ENCODE results near the gene PRAC2. TPM values are rescaled to one million over a fixed set of nuclear protein-coding genes. Genes with fewer than 3 reads are reported as not detected.

Gene PRAC2
- total and polyA plus RNA-seq, 11 donors = not detected

DNA sequence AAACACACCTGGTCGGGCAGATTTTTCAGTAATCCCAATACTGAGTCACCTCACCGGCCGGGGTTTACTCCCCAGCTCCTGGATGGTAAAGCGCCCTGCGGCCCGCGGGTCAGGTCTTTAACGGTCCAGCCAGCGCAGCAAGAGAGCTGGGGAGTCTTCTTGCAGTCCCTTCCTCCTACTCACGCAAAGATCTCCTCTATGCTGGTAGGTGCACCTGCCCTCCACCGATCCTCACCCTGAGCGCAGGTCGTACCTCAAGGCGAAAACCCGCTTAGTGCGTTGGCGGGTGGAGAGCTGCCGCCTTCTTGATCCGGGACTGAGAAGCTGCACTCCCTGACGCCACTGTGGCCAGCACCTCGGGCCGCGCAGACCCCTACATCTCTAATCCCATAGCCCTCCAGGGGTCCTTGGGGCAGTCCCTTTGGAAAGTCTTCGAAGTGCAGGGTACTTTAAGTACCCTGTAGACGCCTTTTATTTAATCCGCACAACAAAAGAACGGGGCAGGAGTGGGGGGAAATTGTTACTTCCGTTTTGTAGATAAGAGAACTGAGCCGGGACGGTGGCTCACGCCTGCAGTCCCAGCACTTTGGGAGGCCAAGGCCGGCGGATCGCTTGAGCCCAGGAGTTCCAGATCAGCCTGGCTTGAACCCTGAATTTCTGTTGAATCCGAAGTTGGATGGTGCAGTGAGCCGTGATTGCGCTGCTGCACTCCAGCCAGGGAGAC, 16.0 kb downstream of the PRAC2 start:
- Histone ChIP-seq H3K4me3 (no peak overlapping the region), H3K36me3 (no peaks in the 10 kb centered on the region), H3K27me3 (peaks cover 57 to 100% (median 94%) of the 10 kb centered on the region in 9 donors), H3K27ac (no peak overlapping the region), H3K9me3 (no peaks in the 10 kb centered on the region), H3K4me1 (no peaks in the 10 kb centered on the region)
- 2 to 4% (median 3%) methylated on average over 32 to 37 of the region's 37 CpGs for WGBS, 4 donors
- DNase-seq (no peak), ATAC-seq (no peak)
- intact Hi-C loops (cut with DNase I) = loop anchor here in 1 of 10 donors (10.0 kb wide), 1 partner anchor 256 kb away; the partner anchor contains the start of gene IGF2BP1
- TF ChIP-seq POLR2A (IDR thresholded peaks at IDR 0.05) = no peak
- TF ChIP-seq, protein P1, sequence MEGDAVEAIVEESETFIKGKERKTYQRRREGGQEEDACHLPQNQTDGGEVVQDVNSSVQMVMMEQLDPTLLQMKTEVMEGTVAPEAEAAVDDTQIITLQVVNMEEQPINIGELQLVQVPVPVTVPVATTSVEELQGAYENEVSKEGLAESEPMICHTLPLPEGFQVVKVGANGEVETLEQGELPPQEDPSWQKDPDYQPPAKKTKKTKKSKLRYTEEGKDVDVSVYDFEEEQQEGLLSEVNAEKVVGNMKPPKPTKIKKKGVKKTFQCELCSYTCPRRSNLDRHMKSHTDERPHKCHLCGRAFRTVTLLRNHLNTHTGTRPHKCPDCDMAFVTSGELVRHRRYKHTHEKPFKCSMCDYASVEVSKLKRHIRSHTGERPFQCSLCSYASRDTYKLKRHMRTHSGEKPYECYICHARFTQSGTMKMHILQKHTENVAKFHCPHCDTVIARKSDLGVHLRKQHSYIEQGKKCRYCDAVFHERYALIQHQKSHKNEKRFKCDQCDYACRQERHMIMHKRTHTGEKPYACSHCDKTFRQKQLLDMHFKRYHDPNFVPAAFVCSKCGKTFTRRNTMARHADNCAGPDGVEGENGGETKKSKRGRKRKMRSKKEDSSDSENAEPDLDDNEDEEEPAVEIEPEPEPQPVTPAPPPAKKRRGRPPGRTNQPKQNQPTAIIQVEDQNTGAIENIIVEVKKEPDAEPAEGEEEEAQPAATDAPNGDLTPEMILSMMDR (IDR thresholded peaks at IDR 0.05) = no peak

DNA sequence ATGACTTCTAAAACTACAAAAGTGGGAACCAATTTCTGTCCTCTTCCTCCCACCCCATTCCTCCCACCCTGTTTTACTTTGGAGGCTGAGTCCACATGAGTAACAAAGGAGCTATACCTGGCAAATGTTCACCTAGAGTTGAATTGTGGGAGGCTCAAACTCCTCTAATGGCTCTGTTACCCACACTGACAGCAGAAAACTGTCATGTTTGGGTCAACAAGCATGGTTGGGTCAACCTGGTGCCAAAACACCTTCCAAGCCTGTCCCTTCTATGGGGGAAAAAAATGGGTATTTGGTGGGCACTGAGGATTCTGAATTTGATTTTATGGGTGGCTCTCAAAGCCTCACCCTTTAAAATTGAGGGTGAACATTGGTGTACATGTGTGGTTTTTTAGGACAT, 17.6 kb downstream of the PRAC2 start:
- Histone ChIP-seq H3K4me3 (no peak overlapping the region), H3K4me1 (no peaks in the 10 kb centered on the region), H3K27me3 (peaks cover 56 to 100% (median 95%) of the 10 kb centered on the region in 9 donors), H3K36me3 (no peaks in the 10 kb centered on the region), H3K9me3 (no peaks in the 10 kb centered on the region), H3K27ac (no peak overlapping the region)
- no peak for DNase-seq
- no peak for TF ChIP-seq POLR2A (IDR thresholded peaks at IDR 0.05)
- TF ChIP-seq, protein P1 (IDR thresholded peaks at IDR 0.05) = no peak
- intact Hi-C loops (cut with DNase I) = loop anchor here in 1 of 10 donors (10.0 kb wide), 1 partner anchor 264 kb away; no protein-coding TSS in a partner anchor
- ATAC-seq = no peak

DNA sequence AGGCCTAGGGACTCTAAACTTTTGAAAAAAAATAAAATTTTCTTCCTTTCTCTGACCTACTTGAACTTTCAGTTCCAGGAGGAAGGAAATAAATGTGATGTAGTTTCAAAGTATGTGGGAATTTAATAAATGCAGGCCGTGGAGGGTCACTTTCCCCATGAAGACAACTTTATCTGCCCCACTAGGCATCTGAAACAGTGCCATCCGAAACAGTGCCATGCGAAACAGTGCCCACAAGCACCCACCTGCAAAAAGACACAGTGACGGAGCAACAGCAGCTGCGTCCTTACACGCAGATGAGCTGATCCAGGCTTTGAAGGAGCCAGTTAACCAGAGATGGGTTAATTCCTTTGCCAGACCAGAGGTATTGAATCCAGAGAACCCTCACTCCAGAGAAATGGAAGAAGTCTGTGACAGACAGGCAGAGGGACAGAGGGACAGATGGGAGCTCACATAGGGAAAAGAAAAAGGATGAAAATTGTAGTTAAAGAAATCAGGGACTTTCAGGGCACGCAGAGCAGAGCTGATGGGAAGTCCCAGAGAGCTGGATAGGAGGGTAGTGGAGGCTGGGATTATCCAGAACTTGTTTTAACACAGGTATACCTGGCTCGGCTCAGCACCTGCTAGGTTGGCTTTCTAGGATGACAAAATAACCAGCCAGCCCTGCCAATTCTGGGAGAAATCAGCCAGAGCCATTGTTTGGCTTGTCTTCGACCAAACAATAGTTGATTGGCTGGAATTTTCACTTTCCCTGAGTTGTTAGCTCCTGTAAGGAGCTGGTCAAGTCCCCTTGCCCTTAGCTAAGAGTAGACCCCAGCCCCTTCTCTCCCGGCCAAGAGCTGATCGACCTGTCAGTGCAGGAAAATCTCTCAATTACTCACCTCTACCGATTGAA, 22.6 kb downstream of the PRAC2 start:
- Histone ChIP-seq H3K36me3 (no peaks in the 10 kb centered on the region), H3K27ac (no peak overlapping the region), H3K9me3 (no peaks in the 10 kb centered on the region), H3K27me3 (peaks cover 68 to 99% (median 98%) of the 10 kb centered on the region in 9 donors), H3K4me1 (no peaks in the 10 kb centered on the region), H3K4me3 (no peak overlapping the region)
- ATAC-seq (no peak), DNase-seq (no peak)
- TF ChIP-seq, protein P1 (IDR thresholded peaks at IDR 0.05) = no peak
- no peak for TF ChIP-seq POLR2A (IDR thresholded peaks at IDR 0.05)
- 12 to 18% (median 14%) methylated on average over 12 of the region's 12 CpGs for WGBS, 4 donors
- intact Hi-C loops (cut with DNase I) = loop anchor here in 1 of 10 donors (10.0 kb wide), 1 partner anchor 259 kb away; no protein-coding TSS in a partner anchor

DNA sequence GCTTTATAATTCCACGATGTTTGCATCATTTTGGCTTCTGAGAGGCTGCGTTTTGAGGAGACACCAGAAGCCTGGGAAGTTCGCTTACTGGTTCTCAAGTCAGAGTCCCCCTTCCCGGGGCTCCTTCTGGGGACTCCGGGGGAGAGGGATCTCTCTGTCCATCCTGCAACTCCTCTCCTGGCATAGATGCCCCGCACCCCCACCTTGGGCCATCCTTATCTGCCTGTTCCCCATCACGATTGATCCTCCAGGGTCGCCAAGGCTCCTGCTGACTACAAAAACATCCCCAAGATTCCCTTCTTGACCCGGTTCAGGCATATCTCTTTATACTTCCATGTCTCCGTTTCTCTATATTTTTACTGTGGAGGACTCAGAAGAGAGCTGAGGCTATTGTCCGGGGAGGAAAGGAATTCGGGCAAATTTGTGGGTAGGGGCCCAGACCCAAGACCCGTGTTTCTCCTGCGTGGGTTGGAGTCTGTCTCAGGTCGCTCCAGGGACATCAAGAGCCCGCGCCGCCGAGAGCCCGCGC, 24.0 kb downstream of the PRAC2 start:
- Histone ChIP-seq H3K9me3 (no peaks in the 10 kb centered on the region), H3K36me3 (no peaks in the 10 kb centered on the region), H3K4me3 (no peak overlapping the region), H3K27ac (no peak overlapping the region), H3K4me1 (no peaks in the 10 kb centered on the region), H3K27me3 (peaks cover 69 to 99% (median 98%) of the 10 kb centered on the region in 9 donors)
- no peak for DNase-seq
- TF ChIP-seq, protein P1 (IDR thresholded peaks at IDR 0.05) = no peak
- TF ChIP-seq POLR2A (IDR thresholded peaks at IDR 0.05) = no peak
- intact Hi-C loops (cut with DNase I) = loop anchor here in 1 of 10 donors (10.0 kb wide), 1 partner anchor 258 kb away; no protein-coding TSS in a partner anchor
- WGBS, 4 donors = 1 to 5% (median 3%) methylated on average over 21 of the region's 21 CpGs
- no peak for ATAC-seq
